Stimulated activated CD8-positive, alpha-beta memory T cell treated with anti-CD3 and anti-CD28 coated beads, Interleukin-4, amount 100 ng/mL, for 4 hours (primary cell): ENCODE measurements around the gene RGS17.

ENCODE experiments used
- DNase-seq, 2 donors: peaks; one replicate each; pipeline ENCODE4 v3.0.0-alpha.2; 2020; ENCODE audit warnings: low read depth in 2 of 2, low spot score in 1 of 2

RGS17 gene

DNA sequence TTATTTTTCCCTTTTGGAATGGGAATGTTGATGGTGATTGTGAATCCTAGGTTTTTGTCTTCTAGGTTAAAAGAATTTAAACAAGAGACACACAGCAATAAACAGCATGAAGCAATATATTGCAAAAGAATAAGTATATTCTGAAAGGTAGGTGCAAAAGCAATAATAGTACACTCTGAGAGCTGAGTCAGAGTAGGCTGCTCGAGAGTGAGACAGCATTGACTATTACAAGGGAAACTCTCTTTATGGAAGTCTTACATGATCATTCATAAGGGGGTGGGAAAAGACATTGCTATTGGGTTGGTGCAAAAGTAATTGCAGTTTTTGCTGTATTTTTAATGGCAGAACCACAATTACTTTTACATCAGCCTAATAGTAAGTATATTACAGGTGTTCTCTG lies 173.3 kb downstream of the RGS17 start:
- DNase-seq: no peak
